ENCODE data around the gene ANKRD40.

DNA sequence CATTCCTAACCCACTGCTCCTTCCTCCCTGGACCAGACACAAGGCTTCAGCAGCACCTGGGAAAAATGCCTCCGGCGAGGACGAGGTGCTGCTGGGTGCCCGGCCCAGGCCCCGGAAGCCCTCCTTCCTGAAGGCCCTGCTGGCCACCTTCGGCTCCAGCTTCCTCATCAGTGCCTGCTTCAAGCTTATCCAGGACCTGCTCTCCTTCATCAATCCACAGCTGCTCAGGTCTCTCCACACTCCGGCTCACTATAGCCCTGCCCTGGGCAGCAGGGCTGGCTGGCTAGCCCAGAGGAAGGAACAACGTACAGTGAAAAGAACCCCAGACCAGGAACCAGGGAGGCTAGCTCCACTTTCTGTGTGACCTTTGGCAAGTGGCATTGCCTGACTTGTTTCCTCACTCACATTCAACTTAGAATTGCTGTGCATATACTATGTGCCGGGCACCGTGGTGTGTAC, 46.8 kb downstream of the ANKRD40 start:
- TF ChIP-seq SP1 (IDR thresholded peaks at IDR 0.05): no peak
- TF ChIP-seq ZNF384 (IDR thresholded peaks at IDR 0.05): no peak
- TF ChIP-seq, protein P1, sequence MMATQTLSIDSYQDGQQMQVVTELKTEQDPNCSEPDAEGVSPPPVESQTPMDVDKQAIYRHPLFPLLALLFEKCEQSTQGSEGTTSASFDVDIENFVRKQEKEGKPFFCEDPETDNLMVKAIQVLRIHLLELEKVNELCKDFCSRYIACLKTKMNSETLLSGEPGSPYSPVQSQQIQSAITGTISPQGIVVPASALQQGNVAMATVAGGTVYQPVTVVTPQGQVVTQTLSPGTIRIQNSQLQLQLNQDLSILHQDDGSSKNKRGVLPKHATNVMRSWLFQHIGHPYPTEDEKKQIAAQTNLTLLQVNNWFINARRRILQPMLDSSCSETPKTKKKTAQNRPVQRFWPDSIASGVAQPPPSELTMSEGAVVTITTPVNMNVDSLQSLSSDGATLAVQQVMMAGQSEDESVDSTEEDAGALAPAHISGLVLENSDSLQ (IDR thresholded peaks at IDR 0.05): no peak
